BLaER1 treated with 17β-estradiol and CSF1 and Interleukin-3, amounts not matched to agents 10 nM and 100 nM (cell line): ENCODE measurements around the gene WT1.

Experiments used
- H3K27ac ChIP-seq, 11 experiments: shearing (Covaris generic); formaldehyde crosslinking; 2 replicates each; pipeline ENCODE4 v1.8.1; 2022
- H3K27me3 ChIP-seq, 11 experiments: shearing (Covaris generic); formaldehyde crosslinking; 2 replicates each; pipeline ENCODE4 v1.8.1; 2022
- H3K36me3 ChIP-seq, 11 experiments: shearing (Covaris generic); formaldehyde crosslinking; 2 replicates each; pipeline ENCODE4 v1.8.1; 2022
- H3K4me1 ChIP-seq, 10 experiments: shearing (Covaris generic); formaldehyde crosslinking; 2 replicates each; pipeline ENCODE4 v1.8.1; 2022
- H3K4me2 ChIP-seq, 11 experiments: shearing (Covaris generic); formaldehyde crosslinking; 2 replicates each; pipeline ENCODE4 v1.8.1; 2022
- H3K4me3 ChIP-seq, 10 experiments: shearing (Covaris generic); formaldehyde crosslinking; 2 replicates each; pipeline ENCODE4 v1.8.1; 2022
- H3K9ac ChIP-seq, 11 experiments: shearing (Covaris generic); formaldehyde crosslinking; 2 replicates each; pipeline ENCODE4 v1.8.1; 2022
- H3K9me3 ChIP-seq, 11 experiments: shearing (Covaris generic); formaldehyde crosslinking; replicated peaks in 1 of 11; 2 replicates each; pipeline ENCODE4 v1.8.1; 2022
- H4K20me1 ChIP-seq, 11 experiments: shearing (Covaris generic); formaldehyde crosslinking; 2 replicates each; pipeline ENCODE4 v1.8.1; 2022
- Cebpa-rat ChIP-seq, 11 experiments: shearing (Covaris generic); IDR thresholded peaks; 2 replicates each; pipeline ENCODE4 v1.8.1; 2022

Gene WT1

GRCh38 chr11:32429477-32429876, 5.9 kb downstream of the WT1 start:
- Histone ChIP-seq H3K27ac (no peak overlapping the region), H3K4me2 (no peak overlapping the region), H3K4me3 (no peak overlapping the region), H4K20me1 (peaks cover 0 to 60% (median 11%) of the 10 kb centered on the region in 11 experiments; a peak in 15 of 22 replicates), H3K9me3 (peaks cover 56 to 78% (median 67%) of the 10 kb centered on the region in 11 experiments), H3K36me3 (no peaks in the 10 kb centered on the region), H3K4me1 (peaks cover 11 to 42% (median 26%) of the 10 kb centered on the region in 10 experiments; a peak in 19 of 20 replicates), H3K9ac (no peak overlapping the region), H3K27me3 (peaks cover 100% of the 10 kb centered on the region in 11 experiments)
- TF ChIP-seq Cebpa-rat (IDR thresholded peaks at IDR 0.05): no peak

GRCh38 chr11:32428665-32429303, 6.6 kb downstream of the WT1 start:
- Histone ChIP-seq H3K4me1 (peaks cover 7 to 44% (median 23%) of the 10 kb centered on the region in 10 experiments; a peak in 18 of 20 replicates), H3K4me2 (peak overlapping the region in 1 of 11 experiments; percentile 14; a peak in 1 of 22 replicates), H3K9me3 (peaks cover 49 to 71% (median 60%) of the 10 kb centered on the region in 11 experiments), H3K36me3 (no peaks in the 10 kb centered on the region), H4K20me1 (peaks cover 0 to 53% (median 8%) of the 10 kb centered on the region in 11 experiments; a peak in 14 of 22 replicates), H3K9ac (no peak overlapping the region), H3K27me3 (peaks cover 93 to 97% (median 94%) of the 10 kb centered on the region in 11 experiments), H3K27ac (no peak overlapping the region), H3K4me3 (no peak overlapping the region; a peak in 1 of 20 replicates)
- no peak for TF ChIP-seq Cebpa-rat (IDR thresholded peaks at IDR 0.05)

GRCh38 chr11:32427935-32428664, 7.2 kb downstream of the WT1 start:
- H4K20me1 ChIP-seq: peaks cover 0 to 46% (median 8%) of the 10 kb centered on the region in 11 experiments; a peak in 13 of 22 replicates
- H3K27ac ChIP-seq: no peak overlapping the region
- no peak overlapping the region for H3K9ac ChIP-seq
- peaks cover 7 to 50% (median 29%) of the 10 kb centered on the region in 10 experiments; a peak in 18 of 20 replicates for H3K4me1 ChIP-seq
- peaks cover 86 to 90% (median 87%) of the 10 kb centered on the region in 11 experiments for H3K27me3 ChIP-seq
- peak overlapping the region in 1 of 10 experiments; percentile 29; a peak in 2 of 20 replicates for H3K4me3 ChIP-seq
- peaks cover 43 to 64% (median 53%) of the 10 kb centered on the region in 11 experiments for H3K9me3 ChIP-seq
- H3K4me2 ChIP-seq: peak overlapping the region in 2 of 11 experiments; percentile 4 to 14; a peak in 1 of 22 replicates
- no peaks in the 10 kb centered on the region for H3K36me3 ChIP-seq
- TF ChIP-seq Cebpa-rat (IDR thresholded peaks at IDR 0.05): no peak

GRCh38 chr11:32427616-32427934, 7.8 kb downstream of the WT1 start:
- Histone ChIP-seq H3K4me3 (peak overlapping the region in 8 of 10 experiments; percentile 32 to 57 (median 40); a peak in 10 of 20 replicates), H3K27me3 (peaks cover 81 to 84% (median 82%) of the 10 kb centered on the region in 11 experiments), H3K4me2 (peak overlapping the region; percentile 23 to 76 (median 65); a peak in 13 of 22 replicates), H3K9ac (no peak overlapping the region), H3K27ac (no peak overlapping the region), H3K4me1 (peaks cover 7 to 56% (median 33%) of the 10 kb centered on the region in 10 experiments; a peak in 18 of 20 replicates), H4K20me1 (peaks cover 0 to 43% (median 8%) of the 10 kb centered on the region in 11 experiments; a peak in 13 of 22 replicates), H3K9me3 (peaks cover 37 to 59% (median 48%) of the 10 kb centered on the region in 11 experiments), H3K36me3 (no peaks in the 10 kb centered on the region)
- no peak for TF ChIP-seq Cebpa-rat (IDR thresholded peaks at IDR 0.05)

GRCh38 chr11:32426819-32427615, 8.3 kb downstream of the WT1 start:
- H3K36me3 ChIP-seq: no peaks in the 10 kb centered on the region
- peak overlapping the region; percentile 30 to 57 (median 40); a peak in 18 of 20 replicates for H3K4me3 ChIP-seq
- H3K27me3 ChIP-seq: peaks cover 75 to 79% (median 77%) of the 10 kb centered on the region in 11 experiments
- H3K27ac ChIP-seq: no peak overlapping the region
- H4K20me1 ChIP-seq: peaks cover 0 to 43% (median 7%) of the 10 kb centered on the region in 11 experiments; a peak in 11 of 22 replicates
- peaks cover 11 to 61% (median 39%) of the 10 kb centered on the region in 10 experiments for H3K4me1 ChIP-seq
- H3K9me3 ChIP-seq: peaks cover 32 to 54% (median 42%) of the 10 kb centered on the region in 11 experiments
- H3K4me2 ChIP-seq: peak overlapping the region; percentile 23 to 76 (median 65)
- no peak overlapping the region for H3K9ac ChIP-seq
- TF ChIP-seq Cebpa-rat (IDR thresholded peaks at IDR 0.05): no peak

- Histone ChIP-seq H3K36me3 (no peaks in the 10 kb centered on the region), H3K9me3 (peaks cover 23 to 45% (median 34%) of the 10 kb centered on the region in 11 experiments), H3K4me2 (peak overlapping the region in 9 of 11 experiments; percentile 23 to 68 (median 60); a peak in 13 of 22 replicates), H3K9ac (no peak overlapping the region), H3K27ac (no peak overlapping the region), H3K27me3 (peaks cover 67 to 71% (median 68%) of the 10 kb centered on the region in 11 experiments), H3K4me1 (peaks cover 19 to 69% (median 47%) of the 10 kb centered on the region in 10 experiments), H4K20me1 (peaks cover 0 to 43% (median 7%) of the 10 kb centered on the region in 11 experiments; a peak in 11 of 22 replicates), H3K4me3 (peak overlapping the region in 6 of 10 experiments; percentile 32 to 57 (median 40); a peak in 4 of 20 replicates)
- no peak for TF ChIP-seq Cebpa-rat (IDR thresholded peaks at IDR 0.05)
Observed at GRCh38 chr11:32426192-32426591, 9.1 kb downstream of the WT1 start.

- Histone ChIP-seq H3K4me1 (peaks cover 23 to 74% (median 51%) of the 10 kb centered on the region in 10 experiments), H3K9me3 (peaks cover 19 to 41% (median 30%) of the 10 kb centered on the region in 11 experiments), H4K20me1 (peaks cover 0 to 40% (median 4%) of the 10 kb centered on the region in 11 experiments; a peak in 10 of 22 replicates), H3K4me2 (peak overlapping the region in 5 of 11 experiments; percentile 23 to 67 (median 50); a peak in 8 of 22 replicates), H3K27me3 (peaks cover 63 to 66% (median 64%) of the 10 kb centered on the region in 11 experiments), H3K4me3 (no peak overlapping the region), H3K36me3 (no peaks in the 10 kb centered on the region), H3K27ac (no peak overlapping the region), H3K9ac (no peak overlapping the region)
- no peak for TF ChIP-seq Cebpa-rat (IDR thresholded peaks at IDR 0.05)
Observed at GRCh38 chr11:32425761-32426160, 9.6 kb downstream of the WT1 start.

- Histone ChIP-seq H3K4me3 (no peak overlapping the region), H4K20me1 (peaks cover 0 to 10% (median 0%) of the 10 kb centered on the region in 11 experiments; a peak in 2 of 22 replicates), H3K4me2 (peak overlapping the region; percentile 68 to 95 (median 80); a peak in 21 of 22 replicates), H3K9me3 (peaks cover 7 to 18% (median 15%) of the 10 kb centered on the region in 11 experiments), H3K27ac (peak overlapping the region in 6 of 11 experiments; percentile 72 to 87 (median 78); a peak in 10 of 22 replicates), H3K9ac (peak overlapping the region in 1 of 11 experiments; percentile 74; a peak in 3 of 22 replicates), H3K36me3 (no peaks in the 10 kb centered on the region), H3K4me1 (peaks cover 29 to 96% (median 82%) of the 10 kb centered on the region in 10 experiments), H3K27me3 (peaks cover 30 to 36% (median 32%) of the 10 kb centered on the region in 11 experiments)
- TF ChIP-seq Cebpa-rat (IDR thresholded peaks at IDR 0.05): no peak
Observed at GRCh38 chr11:32422545-32422944, 12.8 kb downstream of the WT1 start.
